H9 (cell line): ENCODE data around the gene MINDY4B. TPM values are rescaled to one million over a fixed set of nuclear protein-coding genes. Genes with fewer than 3 reads are reported as not detected.

Source experiments
- DNase-seq: peaks from one replicate; pipeline ENCODE4 v3.0.0-alpha.2; 2017
- H2AFZ ChIP-seq: one replicate; pipeline ENCODE4 v1.6.1; 2013; ENCODE audit warnings: mild to moderate bottlenecking, low read length, control low read depth, moderate library complexity
- H2AK5ac ChIP-seq: 2 replicates; pipeline ENCODE4 v1.6.1; 2013; ENCODE audit warnings: low read length, control low read depth, mixed read lengths; ENCODE audit not compliant: insufficient read length
- H2BK120ac ChIP-seq: one replicate; pipeline ENCODE4 v1.6.1; 2013; ENCODE audit warnings: low read depth, mild to moderate bottlenecking, low read length, control low read depth, inconsistent platforms; ENCODE audit not compliant: poor library complexity, severe bottlenecking
- H2BK12ac ChIP-seq: 2 replicates; pipeline ENCODE4 v1.6.1; 2013; ENCODE audit warnings: low read length, control low read depth, mixed read lengths, low read depth; ENCODE audit not compliant: insufficient read length
- H2BK15ac ChIP-seq: 2 replicates; pipeline ENCODE4 v1.6.1; 2013; ENCODE audit warnings: low read depth, low read length, control low read depth
- H2BK20ac ChIP-seq: one replicate; pipeline ENCODE4 v1.6.1; 2013; ENCODE audit warnings: low read depth, mild to moderate bottlenecking, low read length, control low read depth, inconsistent platforms; ENCODE audit not compliant: poor library complexity, severe bottlenecking
- H2BK5ac ChIP-seq: 2 replicates; pipeline ENCODE4 v1.6.1; 2013; ENCODE audit warnings: low read length, control low read depth, mixed read lengths; ENCODE audit not compliant: insufficient read length
- H3K14ac ChIP-seq: 2 replicates; pipeline ENCODE4 v1.6.1; 2013; ENCODE audit warnings: low read length, control low read depth; ENCODE audit not compliant: insufficient read depth
- H3K18ac ChIP-seq: 2 replicates; pipeline ENCODE4 v1.6.1; 2013; ENCODE audit warnings: low read depth, mild to moderate bottlenecking, mixed read lengths, low read length, control low read depth; ENCODE audit not compliant: insufficient read length
- H3K23ac ChIP-seq: 2 replicates; pipeline ENCODE4 v1.6.1; 2013; ENCODE audit warnings: low read length, control low read depth, mixed read lengths, low read depth; ENCODE audit not compliant: insufficient read length
- H3K23me2 ChIP-seq: 2 replicates; pipeline ENCODE4 v1.6.1; 2013; ENCODE audit warnings: low read depth, mild to moderate bottlenecking, mixed read lengths, low read length, control low read depth; ENCODE audit not compliant: insufficient read length, poor library complexity, severe bottlenecking
- H3K27ac ChIP-seq: 2 replicates; pipeline ENCODE4 v1.5.1; 2013; ENCODE audit warnings: low read length, control low read depth, mixed read lengths, low read depth; ENCODE audit not compliant: insufficient read length
- H3K27me3 ChIP-seq: 2 replicates; pipeline ENCODE4 v1.6.1; 2013; ENCODE audit warnings: low read length, control low read depth, inconsistent platforms; ENCODE audit not compliant: insufficient read depth
- H3K4ac ChIP-seq: 2 replicates; pipeline ENCODE4 v1.6.1; 2013; ENCODE audit warnings: low read depth, mild to moderate bottlenecking, control low read depth, inconsistent platforms, low read length, moderate library complexity
- H3K4me1 ChIP-seq: 2 replicates; pipeline ENCODE4 v1.6.1; 2013; ENCODE audit warnings: low read length, control low read depth, inconsistent platforms; ENCODE audit not compliant: insufficient read depth
- H3K4me2 ChIP-seq: 2 replicates; pipeline ENCODE4 v1.6.1; 2013; ENCODE audit warnings: low read length, control low read depth, mixed read lengths; ENCODE audit not compliant: insufficient read length, insufficient read depth
- H3K56ac ChIP-seq: 2 replicates; pipeline ENCODE4 v1.6.1; 2013; ENCODE audit warnings: low read depth, mild to moderate bottlenecking, mixed read lengths, low read length, control low read depth; ENCODE audit not compliant: insufficient read length
- H3K79me1 ChIP-seq: 2 replicates; pipeline ENCODE4 v1.6.1; 2013; ENCODE audit warnings: low read depth, mild to moderate bottlenecking, moderate library complexity, low read length, control low read depth, inconsistent platforms; ENCODE audit not compliant: insufficient read depth, poor library complexity, severe bottlenecking
- H3K79me2 ChIP-seq: 2 replicates; pipeline ENCODE4 v1.6.1; 2013; ENCODE audit warnings: low read length, control low read depth, inconsistent platforms; ENCODE audit not compliant: insufficient read depth
- H3K9ac ChIP-seq: 2 replicates; pipeline ENCODE4 v1.6.1; 2013; ENCODE audit warnings: low read length, control low read depth, mixed read lengths; ENCODE audit not compliant: insufficient read length; ENCODE audit errors: extremely low read depth
- H3K9me3 ChIP-seq: one replicate; pipeline ENCODE4 v1.6.1; 2013; ENCODE audit warnings: low read depth, low read length, inconsistent platforms; ENCODE audit not compliant: control insufficient read depth
- H3T11ph ChIP-seq: one replicate; pipeline ENCODE4 v1.6.1; 2013; ENCODE audit warnings: mild to moderate bottlenecking, low read length, control low read depth, inconsistent platforms
- H4K20me1 ChIP-seq: one replicate; pipeline ENCODE4 v1.6.1; 2013; ENCODE audit not compliant: control insufficient read depth, insufficient read length, insufficient read depth
- H4K5ac ChIP-seq: 2 replicates; pipeline ENCODE4 v1.6.1; 2013; ENCODE audit warnings: low read depth, mild to moderate bottlenecking, mixed read lengths, low read length, control low read depth; ENCODE audit not compliant: insufficient read length
- H4K8ac ChIP-seq: replicated peaks from 2 replicates; pipeline ENCODE4 v1.6.1; 2013; ENCODE audit warnings: low read length, control low read depth, mixed read lengths, low read depth; ENCODE audit not compliant: insufficient read length
- H4K91ac ChIP-seq: 2 replicates; pipeline ENCODE4 v1.6.1; 2013; ENCODE audit warnings: low read depth, mild to moderate bottlenecking, moderate library complexity, mixed read lengths, low read length, control low read depth; ENCODE audit not compliant: insufficient read length
- H3K27ac Mint-ChIP-seq, 3 experiments: 2 replicates in 2 of 3; 3 replicates in 1 of 3; pipeline ENCODE4 v1.8.0; 2020 to 2021; ENCODE audit warnings: mixed read lengths in 3 of 3, mild to moderate bottlenecking in 1 of 3, moderate library complexity in 1 of 3
- H3K27me3 Mint-ChIP-seq: 2 replicates; pipeline ENCODE4 v1.8.0; 2021; ENCODE audit warnings: low read depth, mild to moderate bottlenecking, moderate library complexity, mixed read lengths
- H3K36me3 Mint-ChIP-seq, 3 experiments: 2 replicates in 2 of 3; 3 replicates in 1 of 3; pipeline ENCODE4 v1.8.0; 2020 to 2021; ENCODE audit warnings: low read depth in 3 of 3, mixed read lengths in 3 of 3; ENCODE audit not compliant: insufficient read depth in 1 of 3
- H3K4me1 Mint-ChIP-seq, 2 experiments: 2 replicates each; pipeline ENCODE4 v1.8.0; 2020; ENCODE audit warnings: mixed read lengths in 2 of 2
- H3K4me3 Mint-ChIP-seq, 2 experiments: 2 replicates in 1 of 2; 3 replicates in 1 of 2; pipeline ENCODE4 v1.8.0; 2020 to 2021; ENCODE audit warnings: mild to moderate bottlenecking in 2 of 2, mixed read lengths in 2 of 2, moderate library complexity in 1 of 2
- H3K9me3 Mint-ChIP-seq, 2 experiments: 2 replicates in 1 of 2; 3 replicates in 1 of 2; pipeline ENCODE4 v1.8.0; 2020; ENCODE audit warnings: mild to moderate bottlenecking in 2 of 2, mixed read lengths in 2 of 2, moderate library complexity in 1 of 2
- CTCF ChIP-seq: fragments of 200-600 bp; sonication (generic); conservative IDR thresholded peaks from 3 replicates; pipeline ENCODE4 v1.8.0; 2021; ENCODE audit warnings: antibody characterized with exemption, mild to moderate bottlenecking
- WGBS: extraction: QIAGEN DNeasy Blood & Tissue Kit; methylation state at CpG from one replicate; pipeline ENCODE4 v1.1.7; 2013; ENCODE audit warnings: missing lambda C conversion rate, low lambda C conversion rate, mixed read lengths; ENCODE audit not compliant: insufficient read length; ENCODE audit errors: extremely low coverage; 5-methylcytosine and 5-hydroxymethylcytosine counted together
- total RNA-seq: library from RNA; stranded (reverse); gene quantifications from 2 replicates; pipeline ENCODE4 v1.2.1, GENCODE V29; 2021

MINDY4B gene
- total RNA-seq, 1 experiment from 2014 or later = not detected

- H3K23ac ChIP-seq = no peak overlapping the region
- Mint-ChIP-seq H3K36me3 (no peaks in the 10 kb centered on the region), H3K4me3 (no peak overlapping the region), H3K4me1 (no peaks in the 10 kb centered on the region), H3K27me3 (no peaks in the 10 kb centered on the region; the same call in 1 of the 2 replicates), H3K27ac (no peak overlapping the region), H3K9me3 (no peaks in the 10 kb centered on the region)
- no CpG with 5 or more reads among the region's 1 CpG for WGBS
- H2AK5ac ChIP-seq = no peak overlapping the region
- H3K23me2 ChIP-seq = no peaks in the 10 kb centered on the region
- DNase-seq = no peak
- H3K56ac ChIP-seq = no peak overlapping the region
- H2AFZ ChIP-seq = no peak overlapping the region
- H4K20me1 ChIP-seq = no peaks in the 10 kb centered on the region
- no peak overlapping the region for H4K5ac ChIP-seq
- H3K27me3 ChIP-seq = no peaks in the 10 kb centered on the region
- H3K4me2 ChIP-seq = no peak overlapping the region
- H2BK12ac ChIP-seq = no peak overlapping the region
- H2BK5ac ChIP-seq = no peak overlapping the region
- no peak overlapping the region for H3K18ac ChIP-seq
- no peak overlapping the region for H3K27ac ChIP-seq
- no peak overlapping the region for H2BK120ac ChIP-seq
- no peak overlapping the region for H4K8ac ChIP-seq
- H3K4ac ChIP-seq = no peak overlapping the region
- H3K9ac ChIP-seq = no peak overlapping the region
- no peak overlapping the region for H3T11ph ChIP-seq
- H2BK15ac ChIP-seq = no peak overlapping the region
- no peaks in the 10 kb centered on the region for H3K79me1 ChIP-seq
- no peak for TF ChIP-seq CTCF
- H3K14ac ChIP-seq = no peak overlapping the region
- H3K4me1 ChIP-seq = no peaks in the 10 kb centered on the region
- H2BK20ac ChIP-seq = no peak overlapping the region
- no peak overlapping the region for H4K91ac ChIP-seq
- H3K79me2 ChIP-seq = no peaks in the 10 kb centered on the region
- H3K9me3 ChIP-seq = no peaks in the 10 kb centered on the region
Observed at GRCh38 chr3:150931745-150932144, 26.5 kb upstream of the MINDY4B start.
